Kidney tubule cell (primary cell): Measurements from ENCODE around the gene CCDC73.

Experiments
- DNase-seq: peaks from one replicate; pipeline ENCODE4 v3.0.0-alpha.2; 2018; ENCODE audit warnings: low spot score

CCDC73 gene

DNA sequence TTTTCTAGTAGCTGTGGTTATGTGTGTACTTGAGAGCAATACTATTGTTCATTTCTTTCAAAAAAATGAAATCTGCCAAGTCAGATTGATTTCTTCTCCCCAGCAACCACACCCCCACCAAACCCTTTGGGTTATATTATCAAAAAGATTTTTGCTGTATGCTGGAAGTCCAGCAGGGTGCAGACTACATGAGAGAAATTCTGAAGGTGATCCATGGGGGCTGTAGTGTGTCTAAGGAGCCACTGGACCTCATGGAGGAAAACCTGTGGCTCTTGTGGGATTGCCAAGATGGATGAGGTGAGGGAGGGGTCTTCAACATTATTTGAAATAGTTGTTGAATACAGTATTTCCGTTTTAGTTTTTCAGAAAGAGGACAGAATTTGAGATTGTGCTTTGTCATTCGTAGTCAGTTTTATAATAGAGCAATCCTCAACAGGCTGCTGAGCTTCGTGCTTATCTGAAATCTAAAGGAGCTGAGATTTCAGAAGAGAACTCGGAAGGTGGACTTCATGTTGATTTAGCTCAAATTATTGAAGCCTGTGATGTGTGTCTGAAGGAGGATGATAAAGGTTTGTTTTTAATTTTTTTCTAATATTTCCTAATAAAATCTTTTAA lies 207.8 kb downstream of the CCDC73 start:
- DNase-seq, result peak; percentile 51

DNA sequence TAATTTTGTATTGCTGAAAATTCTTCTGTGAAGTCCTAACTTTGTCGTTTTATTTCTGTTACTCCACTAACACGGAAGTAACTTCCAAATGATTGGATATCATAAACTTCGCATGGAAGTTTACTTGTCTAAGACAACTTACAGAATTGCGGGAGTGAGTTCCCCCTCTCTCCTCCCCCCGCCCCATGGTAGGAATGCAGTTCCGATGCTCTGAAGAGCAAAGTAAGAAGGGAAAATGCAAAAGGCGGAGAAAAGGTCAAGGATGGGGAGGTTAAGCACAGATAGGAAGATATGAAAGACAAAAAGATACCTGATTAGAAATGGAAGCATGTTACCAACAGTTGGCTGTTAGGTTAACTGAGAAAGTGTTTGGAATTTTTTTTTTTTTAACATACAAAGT lies 209.5 kb downstream of the CCDC73 start:
- DNase-seq, result peak; percentile 9

DNA sequence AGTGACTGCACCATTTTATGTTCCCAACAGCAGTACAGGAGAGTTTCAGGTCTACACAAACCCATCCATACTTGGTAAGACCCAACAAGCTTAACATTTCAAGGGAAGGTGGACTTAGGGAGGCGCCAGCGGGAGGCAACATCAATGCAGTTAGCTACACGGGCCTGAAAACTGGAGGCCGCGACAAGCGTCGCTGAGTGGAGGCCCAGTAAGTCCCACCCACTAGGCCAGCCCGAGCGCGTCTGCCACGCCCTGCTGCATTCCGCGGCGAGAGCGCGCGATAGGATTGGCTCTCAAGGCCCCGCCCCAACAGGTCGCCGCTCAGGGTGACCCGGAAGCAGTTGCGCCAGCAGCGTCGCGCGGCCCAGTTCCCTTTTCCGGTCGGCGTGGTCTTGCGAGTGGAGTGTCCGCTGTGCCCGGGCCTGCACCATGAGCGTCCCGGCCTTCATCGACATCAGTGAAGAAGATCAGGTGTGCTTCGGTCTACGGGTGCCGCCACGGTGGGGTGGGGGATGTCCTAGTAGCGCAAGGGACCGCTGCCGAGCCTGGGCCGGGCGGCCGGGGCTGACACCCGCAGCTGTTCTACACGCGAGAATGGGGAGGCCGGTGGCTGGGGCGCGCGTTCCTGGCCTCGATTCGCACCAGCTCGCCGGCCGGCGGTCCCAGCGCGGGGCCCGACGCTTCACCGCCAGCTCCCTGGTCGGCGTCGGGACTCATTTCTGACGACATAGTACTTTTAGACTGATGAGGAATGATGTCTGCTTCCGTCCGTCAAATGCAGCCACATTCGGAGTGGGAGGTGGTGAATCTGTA lies 210.8 kb downstream of the CCDC73 start, which contains the start of gene EIF3M:
TSS of gene EIF3M (plus strand) at position 373 of the 813 bp plus-strand sequence. CDS start at position 430, 57 bp downstream.
- peak; percentile 97 for DNase-seq

DNA sequence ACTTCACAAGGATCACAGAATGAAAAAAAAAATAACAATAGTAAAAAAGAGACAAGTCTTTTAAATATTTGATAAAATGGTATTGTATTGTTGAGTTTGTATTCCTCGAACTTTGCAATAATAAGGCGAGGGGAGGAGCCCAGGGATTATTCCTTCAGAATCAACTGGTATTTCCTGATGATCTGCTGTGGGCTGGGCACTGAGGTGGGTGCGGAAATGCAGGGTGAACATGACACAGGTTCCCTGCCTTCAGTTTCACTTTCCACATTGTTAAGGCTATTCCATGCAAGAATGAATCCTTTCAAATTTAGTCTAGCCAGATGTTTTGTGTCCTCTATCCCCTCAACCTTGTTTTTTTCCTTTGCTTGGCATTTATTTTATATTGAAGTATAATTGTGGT lies 212.9 kb downstream of the CCDC73 start:
- DNase-seq, result no peak

DNA sequence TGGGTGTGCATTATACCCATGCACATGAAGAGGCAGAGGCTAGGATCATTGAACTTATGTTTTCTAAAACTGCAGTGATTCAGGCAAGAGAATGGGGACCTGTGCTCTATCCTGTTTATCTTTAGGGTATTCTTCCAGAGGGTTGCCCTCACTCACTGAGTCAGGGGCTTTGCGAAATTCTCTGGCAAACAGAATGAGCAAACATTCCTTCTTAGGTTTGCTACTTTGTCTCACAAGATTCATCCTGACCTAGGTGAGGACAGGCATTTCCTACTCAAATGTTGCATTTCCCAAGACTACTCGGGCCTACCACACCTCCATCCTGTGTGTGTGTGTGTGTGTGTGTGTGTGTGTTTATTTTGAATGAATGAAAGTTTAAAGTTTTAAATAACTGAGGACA lies 213.5 kb downstream of the CCDC73 start:
- no peak for DNase-seq

DNA sequence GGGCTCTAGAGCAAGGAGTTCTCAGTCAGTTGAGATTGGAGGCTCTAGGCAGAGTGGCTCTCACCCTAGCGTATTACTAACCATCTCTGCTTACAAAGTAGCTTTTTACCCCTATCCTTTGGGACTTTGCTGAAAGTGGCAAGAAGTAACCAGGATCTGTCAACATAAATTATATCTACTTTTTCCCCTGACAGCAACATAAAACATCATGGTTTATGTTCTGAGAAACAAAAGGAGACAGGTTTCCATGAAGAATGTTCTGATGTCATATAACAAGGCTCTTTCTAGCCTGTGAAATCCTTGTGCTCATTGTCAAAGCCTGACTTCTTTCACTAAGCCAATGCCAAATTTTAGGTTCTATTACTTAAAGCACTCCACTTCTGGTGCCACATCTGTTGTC lies 218.0 kb downstream of the CCDC73 start:
- DNase-seq, result no peak

DNA sequence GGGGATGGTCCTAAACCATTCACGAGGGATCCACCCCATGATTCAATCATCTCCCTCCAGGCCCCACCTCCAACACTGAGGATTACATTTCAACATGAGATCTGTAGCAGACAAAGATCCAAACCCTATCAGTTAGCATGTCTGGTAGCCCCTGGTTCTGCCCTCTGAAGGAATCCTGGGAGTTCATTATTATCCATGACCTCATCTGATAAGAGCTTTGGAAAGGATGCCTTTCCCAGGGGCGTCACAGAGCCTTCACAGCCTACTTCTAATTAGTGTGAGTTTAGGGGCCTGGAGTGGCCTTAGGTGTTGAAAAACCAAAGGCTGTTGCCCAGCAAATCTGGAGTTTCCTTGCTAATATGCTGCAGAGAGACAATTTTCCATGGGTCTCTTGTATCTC lies 219.4 kb downstream of the CCDC73 start:
- DNase-seq, result no peak

DNA sequence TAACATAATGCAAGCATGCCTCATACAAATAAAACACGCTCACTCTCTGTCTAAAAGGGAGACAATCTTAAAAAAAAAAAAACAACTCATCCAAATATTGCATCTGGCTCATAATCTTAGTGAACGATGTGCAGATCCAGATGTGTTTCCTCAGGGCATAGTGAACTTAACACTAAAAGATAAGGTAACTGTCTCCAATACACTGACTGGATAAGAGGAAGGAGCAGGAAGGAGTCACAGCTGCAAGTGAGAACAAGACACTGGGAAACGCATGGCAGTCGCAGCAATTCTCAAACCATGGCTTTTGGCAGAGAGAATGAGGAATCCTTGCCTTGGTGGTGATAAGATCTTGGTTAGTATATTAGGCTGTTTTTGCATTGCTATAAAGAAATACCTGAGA lies 220.0 kb downstream of the CCDC73 start:
- DNase-seq, result no peak

DNA sequence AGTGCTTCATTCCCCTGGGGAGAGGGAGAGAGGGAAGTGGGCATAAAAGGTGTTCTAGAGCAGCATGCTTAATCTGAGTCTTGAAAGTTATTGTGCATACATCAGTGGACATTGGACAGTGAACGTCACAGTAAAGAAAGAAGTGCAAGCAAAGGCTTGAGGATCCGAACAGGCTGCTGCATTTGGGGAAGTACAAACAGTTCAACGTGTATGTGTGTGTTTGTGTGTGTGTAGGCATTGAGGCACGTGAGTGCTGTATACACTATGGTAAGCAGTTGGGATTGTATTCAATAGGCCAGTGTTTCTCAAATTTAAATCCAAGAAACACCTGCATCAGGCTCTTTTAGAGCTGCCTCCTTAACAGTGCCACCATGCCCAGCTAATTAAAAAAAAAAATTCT lies 221.2 kb downstream of the CCDC73 start:
- DNase-seq, result no peak

DNA sequence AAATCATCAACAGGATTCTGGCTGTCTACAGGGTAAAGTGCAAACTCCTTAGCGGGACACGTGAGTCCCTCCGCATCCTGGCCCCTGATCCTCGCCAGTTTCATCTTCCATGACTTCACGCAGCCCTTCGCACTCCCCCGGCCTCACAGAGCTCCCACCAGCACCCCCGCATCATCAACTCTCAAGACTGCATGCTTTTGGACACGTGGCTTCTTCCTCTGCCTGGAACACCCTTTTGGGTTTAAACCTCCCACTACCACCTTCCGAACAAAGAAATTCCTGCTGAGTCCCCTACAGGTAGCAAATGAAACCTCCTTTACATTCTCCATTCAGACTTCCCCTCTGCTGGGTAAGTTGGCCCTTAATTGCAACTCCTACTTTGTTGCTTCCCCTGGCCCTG lies 223.4 kb downstream of the CCDC73 start:
- DNase-seq, result no peak

DNA sequence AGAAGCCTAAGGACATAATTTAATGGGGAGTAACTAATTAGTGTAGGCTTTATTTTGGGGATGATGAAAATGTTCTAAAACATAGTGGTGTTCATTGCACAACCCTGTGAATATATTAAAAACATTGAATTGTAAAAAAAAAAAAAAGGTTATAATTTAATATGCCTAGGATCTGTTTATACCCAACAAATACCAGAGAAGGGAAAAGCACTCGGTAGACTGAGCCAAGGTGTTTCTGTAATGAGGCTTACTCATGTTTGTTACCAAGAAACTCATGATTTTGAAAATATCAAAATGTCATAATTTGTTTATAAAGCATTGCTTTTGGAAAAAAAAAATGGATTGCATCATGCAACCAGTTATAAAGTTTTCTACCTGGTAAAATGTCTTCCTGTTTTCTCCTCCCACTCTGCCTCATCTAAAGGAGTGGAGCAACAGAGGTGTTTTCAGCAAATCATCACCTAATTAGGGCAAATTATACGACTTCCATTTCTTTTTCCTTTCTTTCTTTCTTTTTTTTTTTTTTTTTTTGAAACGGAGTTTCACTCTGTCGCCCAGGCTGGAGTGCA lies 225.1 kb downstream of the CCDC73 start:
- no peak for DNase-seq

DNA sequence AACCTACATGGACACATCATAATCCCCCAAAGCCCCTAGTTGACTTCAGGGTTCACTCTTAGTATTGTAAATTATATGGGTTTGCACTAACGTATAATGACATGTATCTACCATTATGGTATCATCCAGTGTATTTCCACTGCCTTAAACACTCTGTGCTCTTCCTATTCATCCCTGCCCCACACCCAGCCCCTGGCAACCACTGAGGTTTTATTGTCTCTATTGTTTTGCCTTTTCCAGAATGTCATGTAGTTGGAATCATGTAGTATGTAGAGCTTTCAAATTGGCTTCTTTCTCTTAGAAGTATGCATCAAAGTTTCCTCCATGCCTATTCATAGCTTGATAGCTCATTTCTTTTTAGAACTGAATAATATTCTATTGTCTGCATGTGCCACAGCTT lies 227.3 kb downstream of the CCDC73 start:
- no peak for DNase-seq

DNA sequence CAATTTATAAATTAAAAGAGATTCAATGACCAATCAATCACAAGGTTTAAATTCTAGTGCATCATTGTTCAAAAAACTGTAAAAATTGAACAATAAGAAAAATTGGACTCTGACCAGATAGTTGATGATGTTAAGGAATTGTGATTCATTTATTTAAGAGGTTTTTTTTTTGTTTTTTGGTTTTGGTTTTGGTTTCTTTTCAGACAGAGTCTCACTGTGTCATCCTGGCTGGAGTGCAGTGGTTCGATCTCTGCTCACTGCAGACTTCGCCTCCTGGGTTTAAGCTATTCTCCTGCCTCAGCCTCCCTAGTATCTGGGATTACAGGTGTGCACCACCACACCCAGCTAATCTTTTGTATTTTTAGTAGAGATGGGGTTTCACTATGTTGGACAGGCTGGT lies 227.9 kb downstream of the CCDC73 start:
- DNase-seq, result no peak

DNA sequence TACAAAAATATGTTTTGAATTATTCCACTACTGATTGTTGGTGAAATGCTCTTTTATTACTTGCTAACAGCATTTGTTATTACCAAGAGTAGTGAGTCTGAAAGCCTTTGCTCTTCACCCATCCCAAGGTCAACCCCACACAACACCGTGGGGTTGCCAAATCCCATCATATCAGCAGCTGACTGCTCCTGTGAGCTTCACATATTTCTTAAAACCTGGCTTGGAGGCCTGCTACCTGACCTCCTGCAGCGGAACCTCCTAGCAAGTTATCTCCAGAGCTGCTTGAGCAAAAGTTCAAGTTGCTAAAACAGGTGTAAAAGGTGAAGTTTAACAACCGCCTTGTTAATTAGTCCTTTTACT lies 230.9 kb downstream of the CCDC73 start:
- DNase-seq, result no peak

DNA sequence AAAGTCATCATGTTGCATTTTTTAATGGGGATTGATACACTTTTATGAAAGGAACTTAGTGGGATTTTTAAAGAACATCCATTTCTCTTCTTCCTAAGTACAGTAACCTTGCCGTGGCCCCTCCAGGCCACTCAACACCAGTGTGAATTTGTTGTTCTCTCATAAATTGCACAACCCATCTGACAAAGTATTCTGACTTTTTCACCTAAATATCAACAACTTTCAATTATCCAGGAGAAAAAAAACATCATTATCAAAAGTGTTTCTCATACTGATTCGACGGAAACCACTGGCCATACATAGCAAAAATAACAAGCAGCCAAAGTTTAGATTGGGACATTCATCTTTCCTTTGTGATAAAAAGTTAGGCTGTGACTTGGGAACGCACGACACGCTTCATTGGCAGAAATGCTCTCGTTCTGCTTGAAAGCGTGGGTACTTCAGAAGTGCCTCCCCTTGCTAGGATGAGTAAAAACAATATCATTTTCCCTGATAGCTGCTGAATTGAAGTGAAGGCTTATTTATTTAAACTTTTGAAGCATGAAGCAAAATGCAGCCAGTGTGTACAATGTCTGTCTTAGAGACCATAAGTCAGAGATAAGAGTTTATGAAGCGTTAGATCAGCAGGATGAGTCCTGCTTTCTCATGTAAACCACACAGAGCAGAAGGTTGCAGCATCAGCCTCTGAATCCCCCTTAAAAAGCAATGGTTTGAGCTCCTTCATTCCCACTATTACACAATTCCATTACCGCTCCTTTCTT lies 231.4 kb downstream of the CCDC73 start:
- peak; percentile 86 for DNase-seq

DNA sequence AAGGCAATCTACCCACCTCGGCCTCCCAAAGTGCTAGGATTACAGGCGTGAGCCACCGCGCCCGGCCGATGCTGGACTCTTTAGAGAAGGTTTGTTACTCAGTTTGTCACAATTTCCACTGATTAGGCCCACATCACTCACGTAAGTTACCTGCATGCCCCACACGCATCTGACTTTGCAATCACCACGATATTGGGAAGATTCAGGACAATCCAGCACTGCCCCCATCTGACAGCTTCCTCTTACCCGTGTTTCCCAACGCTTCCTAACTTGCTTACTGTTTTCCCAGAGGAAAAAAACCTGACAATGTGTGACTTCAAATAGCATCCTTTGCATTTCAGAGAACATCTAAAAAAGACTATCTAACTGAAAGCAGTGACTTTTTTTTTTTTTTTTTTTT lies 232.6 kb downstream of the CCDC73 start:
- no peak for DNase-seq

DNA sequence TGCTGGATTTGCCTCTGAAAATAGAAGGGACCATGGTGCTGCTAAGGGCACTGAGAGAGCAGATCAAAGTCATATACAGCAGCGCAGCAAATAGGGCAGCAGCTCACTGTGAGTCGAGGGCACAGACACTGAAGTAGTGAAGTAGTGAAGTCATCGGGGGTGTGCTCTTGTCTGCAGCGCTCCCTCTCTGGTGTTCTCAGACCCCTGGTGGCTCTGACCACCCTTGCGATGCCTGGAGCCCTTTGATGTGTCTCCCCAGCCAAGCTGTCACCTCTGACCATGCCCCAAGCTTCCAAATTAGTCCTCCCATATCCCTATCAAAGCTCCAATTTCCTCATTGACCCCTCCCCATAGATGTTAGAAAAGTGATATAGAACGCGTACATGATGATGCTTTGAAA lies 238.6 kb downstream of the CCDC73 start:
- DNase-seq, result no peak

DNA sequence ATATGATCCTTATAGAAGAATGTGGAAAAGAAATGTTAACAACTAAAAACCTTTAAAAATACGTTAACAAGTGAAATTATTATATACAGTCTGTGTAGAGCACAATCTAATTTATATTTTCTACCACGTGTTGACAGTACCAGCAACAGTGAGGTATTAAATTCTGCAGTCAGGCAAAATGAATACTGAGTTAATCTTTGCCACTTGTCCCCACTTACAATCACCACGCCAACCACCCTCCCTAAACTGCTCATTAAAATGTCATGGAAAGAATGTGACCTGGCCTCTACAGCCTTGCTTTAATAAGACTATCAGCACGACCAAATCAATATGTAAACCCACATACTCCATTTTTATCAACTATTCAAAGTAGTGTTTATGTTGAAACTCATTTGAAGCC lies 239.4 kb downstream of the CCDC73 start:
- no peak for DNase-seq
